ENCODE data around the gene HERC2. TPM values are rescaled to one million over a fixed set of nuclear protein-coding genes. Genes with fewer than 3 reads are reported as not detected.

The HERC2 gene
- polyA plus RNA-seq, 1 of the 3 experiments (the other 2 are of a cell fraction) = 22.3 TPM

DNA sequence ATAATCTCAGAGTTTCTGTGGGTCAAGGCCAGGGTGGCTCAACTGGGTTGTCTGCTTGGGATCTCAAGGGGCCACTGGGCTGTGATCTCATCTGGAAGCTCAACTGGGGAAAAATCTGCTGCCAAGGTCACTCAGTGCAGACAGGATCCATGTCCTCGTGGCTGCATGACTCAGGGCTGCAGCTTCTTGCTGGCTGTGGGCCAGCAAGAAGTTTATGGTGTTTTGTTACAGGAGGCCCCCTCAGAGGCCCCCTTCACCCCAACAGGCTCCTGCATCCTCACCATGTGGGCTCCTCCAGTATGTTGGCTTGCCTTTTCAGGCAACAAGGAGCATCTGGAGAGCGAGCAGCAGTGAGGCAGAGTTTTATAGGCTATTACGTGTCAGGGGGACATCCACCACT, 237.4 kb downstream of the HERC2 start:
- no peak overlapping the region for H3K4me3 ChIP-seq (ENCODE audit: low read depth in 2 of 2, low read length in 1 of 2)
- POLR2A ChIA-PET = no interaction called here
- H3F3A ChIP-seq (replicated peaks; ENCODE audit: insufficient read depth) = no peaks in the 10 kb centered on the region
- H3K9ac ChIP-seq = no peak overlapping the region
- H3K27ac ChIP-seq (ENCODE audit: low read depth in 2 of 2, low read length in 1 of 2) = no peak overlapping the region
- no peak for DNase-seq
- 26% methylated on average over 2 of the region's 3 CpGs for WGBS (ENCODE audit: low lambda C conversion rate)
- TF ChIP-seq MEF2A (IDR thresholded peaks at IDR 0.05; ENCODE audit: borderline replicate concordance, low read depth) (no peak), EZH2phosphoT487 (IDR thresholded peaks at IDR 0.05; ENCODE audit: borderline replicate concordance, low read depth) (no peak), SIN3A (IDR thresholded peaks at IDR 0.05; ENCODE audit: borderline replicate concordance, low read depth, low read length) (no peak)
- TF ChIP-seq, protein P1, sequence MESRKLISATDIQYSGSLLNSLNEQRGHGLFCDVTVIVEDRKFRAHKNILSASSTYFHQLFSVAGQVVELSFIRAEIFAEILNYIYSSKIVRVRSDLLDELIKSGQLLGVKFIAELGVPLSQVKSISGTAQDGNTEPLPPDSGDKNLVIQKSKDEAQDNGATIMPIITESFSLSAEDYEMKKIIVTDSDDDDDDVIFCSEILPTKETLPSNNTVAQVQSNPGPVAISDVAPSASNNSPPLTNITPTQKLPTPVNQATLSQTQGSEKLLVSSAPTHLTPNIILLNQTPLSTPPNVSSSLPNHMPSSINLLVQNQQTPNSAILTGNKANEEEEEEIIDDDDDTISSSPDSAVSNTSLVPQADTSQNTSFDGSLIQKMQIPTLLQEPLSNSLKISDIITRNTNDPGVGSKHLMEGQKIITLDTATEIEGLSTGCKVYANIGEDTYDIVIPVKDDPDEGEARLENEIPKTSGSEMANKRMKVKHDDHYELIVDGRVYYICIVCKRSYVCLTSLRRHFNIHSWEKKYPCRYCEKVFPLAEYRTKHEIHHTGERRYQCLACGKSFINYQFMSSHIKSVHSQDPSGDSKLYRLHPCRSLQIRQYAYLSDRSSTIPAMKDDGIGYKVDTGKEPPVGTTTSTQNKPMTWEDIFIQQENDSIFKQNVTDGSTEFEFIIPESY (IDR thresholded peaks at IDR 0.05; ENCODE audit: borderline replicate concordance, low read depth) = no peak
- TF ChIP-seq, protein P2, sequence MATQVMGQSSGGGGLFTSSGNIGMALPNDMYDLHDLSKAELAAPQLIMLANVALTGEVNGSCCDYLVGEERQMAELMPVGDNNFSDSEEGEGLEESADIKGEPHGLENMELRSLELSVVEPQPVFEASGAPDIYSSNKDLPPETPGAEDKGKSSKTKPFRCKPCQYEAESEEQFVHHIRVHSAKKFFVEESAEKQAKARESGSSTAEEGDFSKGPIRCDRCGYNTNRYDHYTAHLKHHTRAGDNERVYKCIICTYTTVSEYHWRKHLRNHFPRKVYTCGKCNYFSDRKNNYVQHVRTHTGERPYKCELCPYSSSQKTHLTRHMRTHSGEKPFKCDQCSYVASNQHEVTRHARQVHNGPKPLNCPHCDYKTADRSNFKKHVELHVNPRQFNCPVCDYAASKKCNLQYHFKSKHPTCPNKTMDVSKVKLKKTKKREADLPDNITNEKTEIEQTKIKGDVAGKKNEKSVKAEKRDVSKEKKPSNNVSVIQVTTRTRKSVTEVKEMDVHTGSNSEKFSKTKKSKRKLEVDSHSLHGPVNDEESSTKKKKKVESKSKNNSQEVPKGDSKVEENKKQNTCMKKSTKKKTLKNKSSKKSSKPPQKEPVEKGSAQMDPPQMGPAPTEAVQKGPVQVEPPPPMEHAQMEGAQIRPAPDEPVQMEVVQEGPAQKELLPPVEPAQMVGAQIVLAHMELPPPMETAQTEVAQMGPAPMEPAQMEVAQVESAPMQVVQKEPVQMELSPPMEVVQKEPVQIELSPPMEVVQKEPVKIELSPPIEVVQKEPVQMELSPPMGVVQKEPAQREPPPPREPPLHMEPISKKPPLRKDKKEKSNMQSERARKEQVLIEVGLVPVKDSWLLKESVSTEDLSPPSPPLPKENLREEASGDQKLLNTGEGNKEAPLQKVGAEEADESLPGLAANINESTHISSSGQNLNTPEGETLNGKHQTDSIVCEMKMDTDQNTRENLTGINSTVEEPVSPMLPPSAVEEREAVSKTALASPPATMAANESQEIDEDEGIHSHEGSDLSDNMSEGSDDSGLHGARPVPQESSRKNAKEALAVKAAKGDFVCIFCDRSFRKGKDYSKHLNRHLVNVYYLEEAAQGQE (IDR thresholded peaks at IDR 0.05; ENCODE audit: low read depth, low read length) = no peak
- H3K4me1 ChIP-seq (ENCODE audit: control insufficient read depth in 1 of 2, insufficient read depth in 2 of 2, low read depth in 1 of 2, low read length in 1 of 2) = no peaks in the 10 kb centered on the region
- H3K36me3 ChIP-seq (replicated peaks in 1 of 2; ENCODE audit: control insufficient read depth in 1 of 2, insufficient read depth in 2 of 2, low read length in 1 of 2) = no peaks in the 10 kb centered on the region
- no peaks in the 10 kb centered on the region for H3K9me3 ChIP-seq
- CTCF ChIA-PET = interaction anchor here (0.7 to 2.1 kb wide), 7 partner anchors 14 to 63 kb away, joined by 3 to 11 read pairs (median 3); partner anchors contain the start of gene OCA2
- no peak overlapping the region for H3K4me2 ChIP-seq
- no peaks in the 10 kb centered on the region for H3K27me3 ChIP-seq (ENCODE audit: insufficient read depth)
- H3K79me2 ChIP-seq (ENCODE audit: insufficient read depth) = no peaks in the 10 kb centered on the region
- no peak overlapping the region for H2AFZ ChIP-seq (ENCODE audit: low read depth)
- H4K20me1 ChIP-seq (ENCODE audit: insufficient read depth) = no peaks in the 10 kb centered on the region
- no peaks in the 10 kb centered on the region for H3K9me2 ChIP-seq

DNA sequence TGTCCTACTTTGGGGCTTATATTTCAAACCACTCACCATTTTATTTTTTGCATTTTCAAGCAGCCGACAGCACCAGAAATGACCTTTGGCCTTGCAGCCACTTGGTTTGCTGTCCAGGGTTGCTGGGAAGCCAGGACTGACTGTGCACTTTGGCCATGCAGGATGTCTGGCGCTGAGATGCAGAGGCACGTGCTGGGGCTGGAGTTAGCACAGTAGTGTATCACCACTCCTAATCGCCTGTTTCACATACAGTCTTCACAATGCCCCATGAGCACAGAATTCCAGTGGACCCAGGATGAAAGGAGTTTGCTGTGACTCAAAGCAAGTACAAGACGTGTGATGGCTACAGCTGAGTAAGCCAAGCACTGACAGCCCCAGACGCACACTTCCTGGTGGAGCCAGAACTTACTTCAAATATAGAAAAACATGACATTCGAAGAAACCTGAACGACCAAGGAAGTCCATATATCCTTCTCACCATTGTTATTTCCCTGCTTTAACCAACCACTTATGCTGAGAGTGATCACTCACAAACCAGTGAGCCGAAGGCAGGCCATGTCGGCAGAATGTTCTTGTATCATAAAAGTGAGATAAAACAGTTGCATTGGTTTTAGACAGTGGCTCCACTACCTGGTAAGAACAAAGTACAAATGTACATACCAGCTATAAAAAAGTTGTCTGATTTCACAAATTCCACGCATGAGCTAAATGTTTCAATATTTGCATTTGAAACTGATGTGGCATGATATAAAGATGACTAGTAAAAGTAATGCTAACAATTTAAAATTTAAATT, 238.9 kb downstream of the HERC2 start:
- H3K9me3 ChIP-seq = no peaks in the 10 kb centered on the region
- H3K27me3 ChIP-seq (ENCODE audit: insufficient read depth) = no peaks in the 10 kb centered on the region
- no peak overlapping the region for H3K9ac ChIP-seq
- no peak for DNase-seq
- no peak for TF ChIP-seq NFIC (IDR thresholded peaks at IDR 0.05; ENCODE audit: borderline replicate concordance)
- TF ChIP-seq MXI1 (IDR thresholded peaks at IDR 0.05; ENCODE audit: low read depth, low read length) = no peak
- TF ChIP-seq RAD21 (IDR thresholded peaks at IDR 0.05; ENCODE audit: low read length) = no peak
- TF ChIP-seq RCOR1 (IDR thresholded peaks at IDR 0.05; ENCODE audit: low read length) = no peak
- TF ChIP-seq TAF1 (IDR thresholded peaks at IDR 0.05; ENCODE audit: borderline replicate concordance, low read depth, low read length) = no peak
- TF ChIP-seq GABPA (IDR thresholded peaks at IDR 0.05; ENCODE audit: low read depth) = no peak
- TF ChIP-seq SMC3 (IDR thresholded peaks at IDR 0.05; ENCODE audit: low read depth, low read length) = no peak
- CTCF ChIA-PET = interaction anchor here (0.6 to 1.3 kb wide), 6 partner anchors 12 to 402 kb away, joined by 3 to 5 read pairs (median 3); partner anchors contain the start of gene OCA2
- no peak overlapping the region for H3K27ac ChIP-seq (ENCODE audit: low read depth in 2 of 2, low read length in 1 of 2)
- H2AFZ ChIP-seq (ENCODE audit: low read depth) = no peak overlapping the region
- H3K4me1 ChIP-seq (ENCODE audit: control insufficient read depth in 1 of 2, insufficient read depth in 2 of 2, low read depth in 1 of 2, low read length in 1 of 2) = no peaks in the 10 kb centered on the region
- POLR2A ChIA-PET = no interaction called here
- WGBS (ENCODE audit: low lambda C conversion rate) = 49% methylated on average over 11 of the region's 11 CpGs
- no peaks in the 10 kb centered on the region for H3K79me2 ChIP-seq (ENCODE audit: insufficient read depth)
- H3K9me2 ChIP-seq = no peaks in the 10 kb centered on the region
- H4K20me1 ChIP-seq (ENCODE audit: insufficient read depth) = no peaks in the 10 kb centered on the region
- H3K36me3 ChIP-seq (replicated peaks in 1 of 2; ENCODE audit: control insufficient read depth in 1 of 2, insufficient read depth in 2 of 2, low read length in 1 of 2) = no peaks in the 10 kb centered on the region
- H3K4me3 ChIP-seq (ENCODE audit: low read depth in 2 of 2, low read length in 1 of 2) = no peak overlapping the region
- H3F3A ChIP-seq (replicated peaks; ENCODE audit: insufficient read depth) = no peaks in the 10 kb centered on the region
- no peak overlapping the region for H3K4me2 ChIP-seq

Measured in SK-N-SH (cell line).